Neural progenitor cell (in vitro differentiated cells): ENCODE measurements around the gene BAZ2A.

Experiments used
- EZH2 ChIP-seq: fragments of 200-600 bp; sonication (generic); IDR thresholded peaks from 2 replicates; pipeline ENCODE4 v1.6.1; 2017; ENCODE audit warnings: antibody characterized with exemption, mild to moderate bottlenecking, moderate library complexity
- EZH2phosphoT487 ChIP-seq: fragments of 200-600 bp; sonication (generic); IDR thresholded peaks from 2 replicates; pipeline ENCODE4 v1.6.1; 2017; ENCODE audit warnings: antibody characterized with exemption
- TF ChIP-seq, protein P1 (sequence below): fragments of 200-600 bp; sonication (generic); IDR thresholded peaks from 2 replicates; pipeline ENCODE4 v1.5.1; 2017; ENCODE audit warnings: antibody characterized with exemption, mild to moderate bottlenecking

DNA sequence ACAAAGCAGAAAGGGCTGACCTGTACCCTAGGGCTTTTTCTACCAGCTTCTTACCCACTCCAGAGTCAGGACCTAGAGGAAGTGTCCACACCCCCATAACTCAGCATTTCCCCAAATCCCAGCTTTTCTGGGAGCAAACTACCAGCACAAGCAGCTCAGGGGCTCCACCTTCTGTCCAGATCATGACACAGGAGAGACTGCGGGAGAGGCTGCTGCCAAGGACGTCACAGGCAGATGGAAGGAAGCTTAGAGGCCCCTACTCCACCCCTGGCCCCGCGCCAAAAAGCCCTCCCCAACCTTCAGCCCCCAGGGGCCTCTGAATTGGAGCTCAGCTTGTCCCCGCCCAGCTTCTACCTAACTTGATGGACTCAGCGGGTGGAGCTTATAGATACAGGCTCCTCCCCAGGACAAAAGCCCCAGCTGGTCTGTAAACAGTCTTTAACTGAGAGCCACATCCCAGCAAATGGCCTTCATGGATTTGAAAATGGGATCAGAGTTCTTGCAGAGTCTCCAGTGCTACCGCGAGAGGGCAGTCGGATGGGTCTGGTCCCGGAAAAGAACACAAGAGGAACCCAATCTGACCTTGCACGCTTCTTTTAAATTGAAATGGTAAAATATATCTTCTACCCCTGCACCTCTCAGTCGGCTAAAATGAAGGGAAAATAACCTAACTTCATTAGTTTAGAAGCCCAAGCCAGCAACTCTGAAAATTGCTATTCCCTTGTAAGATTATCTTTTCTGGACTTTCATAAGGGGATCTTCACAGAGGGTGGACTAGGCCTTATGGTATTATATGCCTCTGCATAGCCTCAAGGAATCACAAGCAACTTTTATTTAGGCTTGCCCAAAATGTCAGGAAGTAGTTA lies 6.8 kb upstream of the BAZ2A start:
- TF ChIP-seq, protein P1, sequence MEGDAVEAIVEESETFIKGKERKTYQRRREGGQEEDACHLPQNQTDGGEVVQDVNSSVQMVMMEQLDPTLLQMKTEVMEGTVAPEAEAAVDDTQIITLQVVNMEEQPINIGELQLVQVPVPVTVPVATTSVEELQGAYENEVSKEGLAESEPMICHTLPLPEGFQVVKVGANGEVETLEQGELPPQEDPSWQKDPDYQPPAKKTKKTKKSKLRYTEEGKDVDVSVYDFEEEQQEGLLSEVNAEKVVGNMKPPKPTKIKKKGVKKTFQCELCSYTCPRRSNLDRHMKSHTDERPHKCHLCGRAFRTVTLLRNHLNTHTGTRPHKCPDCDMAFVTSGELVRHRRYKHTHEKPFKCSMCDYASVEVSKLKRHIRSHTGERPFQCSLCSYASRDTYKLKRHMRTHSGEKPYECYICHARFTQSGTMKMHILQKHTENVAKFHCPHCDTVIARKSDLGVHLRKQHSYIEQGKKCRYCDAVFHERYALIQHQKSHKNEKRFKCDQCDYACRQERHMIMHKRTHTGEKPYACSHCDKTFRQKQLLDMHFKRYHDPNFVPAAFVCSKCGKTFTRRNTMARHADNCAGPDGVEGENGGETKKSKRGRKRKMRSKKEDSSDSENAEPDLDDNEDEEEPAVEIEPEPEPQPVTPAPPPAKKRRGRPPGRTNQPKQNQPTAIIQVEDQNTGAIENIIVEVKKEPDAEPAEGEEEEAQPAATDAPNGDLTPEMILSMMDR, result peak; percentile 65
- TF ChIP-seq EZH2phosphoT487, result no peak
- no peak for TF ChIP-seq EZH2
